HFF-Myc (cell line): Measurements from ENCODE around the gene PICALM.
"Not testable (repeated sequence)": the region's sequence is repeated elsewhere in the genome, so short reads cannot be mapped to it uniquely, and the experiment has no call there.

ENCODE experiments used
- DNase-seq: peaks from one replicate; pipeline ENCODE4 v3.0.0-alpha.2; 2011; ENCODE audit warnings: low read depth; ENCODE audit errors: extremely low read depth
- H3K4me3 ChIP-seq: replicated peaks from 2 replicates; pipeline ENCODE4 v1.5.1; 2011; ENCODE audit warnings: low read depth, mild to moderate bottlenecking, control low read depth, low read length
- CTCF ChIP-seq: IDR thresholded peaks from 2 replicates; pipeline ENCODE4 v1.5.1; 2012; ENCODE audit warnings: mild to moderate bottlenecking, low read depth, low read length, control low read depth; ENCODE audit errors: missing control alignments

Gene PICALM

GRCh38 chr11:85937835-85938234 lies 131.0 kb downstream of the PICALM start:
- no peak overlapping the region for H3K4me3 ChIP-seq
- no peak for TF ChIP-seq CTCF
- no peak for DNase-seq

- no peak for TF ChIP-seq CTCF
- no peak overlapping the region for H3K4me3 ChIP-seq
Observed at GRCh38 chr11:85935751-85936150, 133.1 kb downstream of the PICALM start.

GRCh38 chr11:85934596-85935169 lies 134.2 kb downstream of the PICALM start:
- DNase-seq = no peak
- no peak overlapping the region for H3K4me3 ChIP-seq
- TF ChIP-seq CTCF = no peak

More at GRCh38 chr11:85935751-85936150, 133.1 kb downstream of the PICALM start:
- no peak for DNase-seq

- DNase-seq = no peak
Observed at GRCh38 chr11:85930879-85931366, 138.0 kb downstream of the PICALM start.

GRCh38 chr11:85926653-85927214 lies 142.2 kb downstream of the PICALM start:
- not testable (repeated sequence) for DNase-seq, H3K4me3 ChIP-seq

More at GRCh38 chr11:85930879-85931366, 138.0 kb downstream of the PICALM start:
- TF ChIP-seq CTCF = no peak
- H3K4me3 ChIP-seq = no peak overlapping the region

GRCh38 chr11:85923455-85923854 lies 145.4 kb downstream of the PICALM start:
- no peak for TF ChIP-seq CTCF
- no peak for DNase-seq
- no peak overlapping the region for H3K4me3 ChIP-seq

- no peak for DNase-seq
- no peak for TF ChIP-seq CTCF
- no peak overlapping the region for H3K4me3 ChIP-seq
Observed at GRCh38 chr11:85922367-85922766, 146.5 kb downstream of the PICALM start.
